Esophagus muscularis mucosa (tissue), 4 donors: Measurements from ENCODE around the gene NUP62.

Experiments
- CTCF ChIP-seq, 3 experiments: fragments of 200-600 bp in 2 of 3; fragments of 450-650 bp in 1 of 3; sonication (generic) in 2 of 3; IDR thresholded peaks; one replicate each; pipeline ENCODE4 v1.5.1; 2017 to 2019; ENCODE audit warnings: antibody characterized with exemption in 3 of 3, mild to moderate bottlenecking in 2 of 3, moderate library complexity in 1 of 3
- EP300 ChIP-seq: sonication (generic); formaldehyde crosslinking; IDR thresholded peaks from one replicate; pipeline ENCODE4 v1.6.1; 2017; ENCODE audit warnings: antibody characterized with exemption
- POLR2A ChIP-seq: fragments of 450-650 bp; IDR thresholded peaks from one replicate; pipeline ENCODE4 v1.6.1; 2017; ENCODE audit warnings: antibody characterized with exemption, moderate library complexity, mild to moderate bottlenecking, low read depth

GRCh38 chr19:49913720-49914119 lies 15.6 kb downstream of the NUP62 start:
- TF ChIP-seq EP300 = no peak
- no peak for TF ChIP-seq POLR2A
- no peak for TF ChIP-seq CTCF (IDR thresholded peaks at IDR 0.05)
